C4-2B (cell line): ENCODE measurements around the gene LAMA5.

Experiments used
- CTCF ChIP-seq: fragments of 450-650 bp; conservative IDR thresholded peaks from 2 replicates; pipeline ENCODE4 v1.5.1; 2017; ENCODE audit warnings: mild to moderate bottlenecking
- ZFX ChIP-seq: fragments of 450-650 bp; IDR thresholded peaks from 2 replicates; pipeline ENCODE4 v1.6.1; 2017

GRCh38 chr20:62281161-62281933 is 85.8 kb downstream of the LAMA5 start:
- TF ChIP-seq CTCF (no peak), ZFX (no peak)
